ENCODE measurements around the gene ARL5C.
"Not testable (repeated sequence)": the region's sequence is repeated elsewhere in the genome, so short reads cannot be mapped to it uniquely, and the experiment has no call there.

The ARL5C gene

GRCh38 chr17:39194089-39194984 lies 28.4 kb upstream of the ARL5C start:
- no peak for DNase-seq (ENCODE audit: low read depth in 2 of 2)

- no peak for DNase-seq (ENCODE audit: low read depth in 2 of 2)
Measured at GRCh38 chr17:39193346-39193745, 27.4 kb upstream of the ARL5C start.

- DNase-seq (ENCODE audit: low read depth in 2 of 2): no peak
Measured at GRCh38 chr17:39192901-39193300, 26.9 kb upstream of the ARL5C start.

GRCh38 chr17:39191750-39192510 lies 26.0 kb upstream of the ARL5C start:
- DNase-seq (ENCODE audit: low read depth in 2 of 2): no peak

GRCh38 chr17:39187152-39187830 lies 21.3 kb upstream of the ARL5C start:
- DNase-seq (ENCODE audit: low read depth in 2 of 2): no peak

GRCh38 chr17:39186481-39187002 lies 20.6 kb upstream of the ARL5C start:
- no peak for DNase-seq (ENCODE audit: low read depth in 2 of 2)

GRCh38 chr17:39183720-39184119 lies 17.8 kb upstream of the ARL5C start:
- DNase-seq (ENCODE audit: low read depth in 2 of 2): no peak

GRCh38 chr17:39183045-39183444 lies 17.1 kb upstream of the ARL5C start:
- DNase-seq (ENCODE audit: low read depth in 2 of 2): no peak

- DNase-seq (ENCODE audit: low read depth in 2 of 2): no peak
Measured at GRCh38 chr17:39181303-39181702, 15.3 kb upstream of the ARL5C start.

GRCh38 chr17:39178536-39178935 lies 12.6 kb upstream of the ARL5C start:
- no peak for DNase-seq (ENCODE audit: low read depth in 2 of 2)

- no peak for DNase-seq (ENCODE audit: low read depth in 2 of 2)
Measured at GRCh38 chr17:39177256-39177655, 11.3 kb upstream of the ARL5C start.

- DNase-seq (ENCODE audit: low read depth in 2 of 2): no peak
Measured at GRCh38 chr17:39175695-39176093, 9.7 kb upstream of the ARL5C start.

- peak; percentile 51 to 66 for DNase-seq (ENCODE audit: low read depth in 2 of 2)
Measured at GRCh38 chr17:39174920-39175694, 9.1 kb upstream of the ARL5C start.

GRCh38 chr17:39173526-39174274 lies 7.7 kb upstream of the ARL5C start:
- DNase-seq (ENCODE audit: low read depth in 2 of 2): no peak

GRCh38 chr17:39173080-39173479 lies 7.1 kb upstream of the ARL5C start:
- DNase-seq (ENCODE audit: low read depth in 2 of 2): no peak

- no peak for DNase-seq (ENCODE audit: low read depth in 2 of 2)
Measured at GRCh38 chr17:39171933-39172332, 6.0 kb upstream of the ARL5C start.

GRCh38 chr17:39170558-39170957 lies 4.6 kb upstream of the ARL5C start:
- no peak for DNase-seq (ENCODE audit: low read depth in 2 of 2)

GRCh38 chr17:39170109-39170508 lies 4.1 kb upstream of the ARL5C start:
- no peak for DNase-seq (ENCODE audit: low read depth in 2 of 2)

- DNase-seq (ENCODE audit: low read depth in 2 of 2): no peak
Measured at GRCh38 chr17:39169518-39169917, 3.6 kb upstream of the ARL5C start.

GRCh38 chr17:39169101-39169500 lies 3.1 kb upstream of the ARL5C start:
- DNase-seq (ENCODE audit: low read depth in 2 of 2): no peak

GRCh38 chr17:39168503-39168902 lies 2.5 kb upstream of the ARL5C start:
- not testable (repeated sequence) for DNase-seq (ENCODE audit: low read depth in 2 of 2)
